Stimulated activated CD8-positive, alpha-beta memory T cell treated with anti-CD3 and anti-CD28 coated beads, Interleukin-4, amount 100 ng/mL, for 48 hours (primary cell): ENCODE results near the gene DNASE1L1.
"Not testable (repeated sequence)": the region's sequence is repeated elsewhere in the genome, so short reads cannot be mapped to it uniquely, and the experiment has no call there.

Experiments
- DNase-seq: peaks from one replicate; pipeline ENCODE4 v3.0.0-alpha.2; 2020

The DNASE1L1 gene

GRCh38 chrX:154403192-154403591, 5.9 kb downstream of the DNASE1L1 start:
- DNase-seq = no peak

DNA sequence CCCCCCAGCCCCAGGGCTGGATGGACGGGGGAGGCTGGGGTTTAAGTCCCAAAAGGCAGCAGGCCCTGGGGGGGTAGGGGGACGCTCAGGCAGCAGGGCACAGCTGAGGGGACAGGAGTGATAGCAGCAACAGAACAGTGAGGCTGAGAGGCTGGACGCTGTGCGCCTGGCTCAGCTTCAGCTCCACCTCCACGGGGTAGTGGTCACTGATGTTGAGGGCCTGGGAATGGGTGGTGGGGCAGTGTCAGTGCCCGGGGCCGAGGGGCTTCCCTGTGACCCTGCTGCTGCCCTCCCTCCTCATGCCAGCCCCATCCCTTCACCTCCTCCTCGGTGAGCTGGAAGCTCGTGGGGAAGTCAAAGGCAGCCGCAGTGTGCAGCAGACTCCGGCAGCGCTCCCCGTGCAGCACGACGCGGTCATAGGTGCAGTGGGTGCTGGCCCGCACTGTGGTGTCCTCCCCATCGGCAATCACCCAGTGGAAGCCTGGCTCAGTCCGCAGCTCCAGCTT, 6.4 kb downstream of the DNASE1L1 start:
- no peak for DNase-seq

- DNase-seq = no peak
These were observed 7.0 kb downstream of the DNASE1L1 start for GRCh38 chrX:154401918-154402621.

DNA sequence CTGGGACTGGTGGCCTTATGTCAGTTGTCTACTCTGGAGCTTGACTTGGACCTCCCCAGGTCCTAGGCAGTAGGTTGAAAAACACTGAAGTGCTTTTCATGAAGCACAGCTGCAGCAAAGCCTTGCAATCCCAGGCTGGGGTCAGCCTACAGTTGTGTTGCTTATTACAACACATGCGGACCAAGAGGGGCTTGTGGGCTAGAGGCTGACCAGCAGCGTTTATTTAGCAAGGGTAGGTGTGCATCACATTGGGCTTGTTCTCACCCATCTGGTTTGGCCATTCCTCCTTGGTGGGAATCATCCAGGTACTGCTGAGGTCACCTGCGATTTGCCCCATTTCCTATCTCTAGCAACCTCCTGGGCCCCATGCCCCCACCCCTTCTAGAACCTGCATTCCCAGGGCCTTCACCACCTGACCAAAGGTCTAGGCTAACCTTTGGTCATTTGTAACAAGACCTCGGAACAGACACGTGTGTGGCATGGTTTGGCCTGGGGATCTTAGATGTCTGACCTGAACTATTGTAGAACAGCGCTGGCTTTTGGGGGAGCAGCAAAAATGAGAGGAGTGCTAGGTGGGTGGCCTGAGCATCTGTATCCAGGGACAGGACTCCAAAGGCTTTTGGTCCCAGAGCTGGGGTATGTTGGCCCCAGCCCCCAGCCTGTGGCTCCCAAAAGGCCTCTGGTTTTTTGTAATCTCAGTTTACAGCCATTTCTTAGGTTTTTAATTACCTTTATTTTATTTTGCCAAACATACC, 7.8 kb downstream of the DNASE1L1 start:
- peak; percentile 59 for DNase-seq

DNA sequence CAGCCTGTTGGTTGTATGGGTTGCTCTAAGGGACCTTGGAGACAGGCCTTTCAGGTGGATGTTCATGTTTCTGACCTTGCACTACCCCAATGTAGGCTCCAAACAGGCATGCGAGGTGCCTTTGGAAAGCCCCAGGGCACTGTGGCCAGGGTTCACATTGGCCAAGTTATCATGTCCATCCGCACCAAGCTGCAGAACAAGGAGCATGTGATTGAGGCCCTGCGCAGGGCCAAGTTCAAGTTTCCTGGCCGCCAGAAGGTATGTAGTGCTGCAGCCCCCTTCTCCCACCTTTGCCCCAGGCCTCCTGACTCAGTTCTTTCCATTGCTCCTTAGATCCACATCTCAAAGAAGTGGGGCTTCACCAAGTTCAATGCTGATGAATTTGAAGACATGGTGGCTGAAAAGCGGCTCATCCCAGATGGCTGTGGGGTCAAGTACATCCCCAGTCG, 8.7 kb downstream of the DNASE1L1 start:
- not testable (repeated sequence) for DNase-seq

GRCh38 chrX:154399527-154400368, 9.3 kb downstream of the DNASE1L1 start:
- DNase-seq = peak; percentile 43

DNA sequence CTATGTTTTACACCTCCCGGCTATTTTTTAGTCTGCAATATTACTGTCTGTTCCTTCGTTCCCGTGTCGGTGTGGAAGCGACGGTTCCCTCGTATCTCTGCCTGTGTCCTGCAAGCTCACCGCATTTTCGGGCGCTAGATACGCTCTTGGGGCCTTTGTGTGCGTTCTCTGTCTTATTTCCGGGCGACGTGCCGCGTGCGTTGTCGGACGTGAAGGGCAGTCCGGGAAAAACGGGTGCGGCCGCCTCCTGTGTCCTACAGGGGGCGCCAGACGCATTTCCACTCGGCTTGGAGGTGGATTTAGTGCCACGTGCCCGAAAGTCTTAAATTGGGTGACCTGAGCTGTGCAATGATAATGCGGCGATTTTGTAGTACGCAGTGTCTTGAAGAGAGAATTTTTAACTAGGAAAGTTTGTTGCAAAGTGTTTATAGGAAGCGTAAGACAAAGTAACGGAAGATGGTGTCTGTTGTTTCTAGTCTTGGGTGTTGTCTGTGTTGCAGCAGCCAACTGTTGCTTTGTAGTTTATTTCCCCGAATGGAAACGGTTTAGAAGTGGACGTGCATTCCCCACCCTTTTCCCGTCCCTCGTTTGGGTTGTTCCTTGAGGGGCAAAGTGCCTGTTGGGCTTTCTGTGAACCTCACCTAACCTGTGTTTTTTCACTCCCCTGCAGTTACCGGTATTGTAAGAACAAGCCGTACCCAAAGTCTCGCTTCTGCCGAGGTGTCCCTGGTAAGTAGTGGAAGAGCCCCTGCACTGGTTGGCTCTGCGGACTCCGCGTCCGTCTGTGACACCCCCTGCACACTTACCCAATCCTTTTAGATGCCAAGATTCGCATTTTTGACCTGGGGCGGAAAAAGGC, 10.2 kb downstream of the DNASE1L1 start:
- DNase-seq = peak; percentile 81

- peak; percentile 89 for DNase-seq
These were observed 11.0 kb downstream of the DNASE1L1 start, which contains the start of gene RPL10 for GRCh38 chrX:154397888-154398667. Gene RPL10, plus strand, starts transcription at chrX:154398377. Its CDS starts 143 bp downstream, at chrX:154398520.

GRCh38 chrX:154396973-154397887, 11.8 kb downstream of the DNASE1L1 start:
- DNase-seq = peak; percentile 78

DNA sequence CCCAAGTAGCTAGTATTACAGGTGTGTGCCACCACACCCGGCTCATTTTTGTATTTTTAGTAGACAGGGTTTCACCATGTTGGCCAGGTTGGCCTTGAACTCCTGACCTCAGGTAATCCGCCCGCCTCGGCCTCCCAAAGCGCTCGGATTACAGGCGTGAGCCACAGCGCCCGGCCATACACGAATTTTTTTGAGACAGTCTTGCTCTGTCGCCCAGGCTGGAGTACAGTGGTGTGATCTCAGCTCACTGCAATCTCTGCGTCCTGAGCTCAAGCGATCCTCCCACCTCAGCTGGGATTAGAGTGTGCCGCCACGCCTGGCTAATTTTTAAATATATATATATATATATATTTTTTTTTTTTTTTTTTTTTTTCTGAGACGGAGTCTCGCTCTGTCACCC, 12.7 kb downstream of the DNASE1L1 start:
- DNase-seq = not testable (repeated sequence)

DNA sequence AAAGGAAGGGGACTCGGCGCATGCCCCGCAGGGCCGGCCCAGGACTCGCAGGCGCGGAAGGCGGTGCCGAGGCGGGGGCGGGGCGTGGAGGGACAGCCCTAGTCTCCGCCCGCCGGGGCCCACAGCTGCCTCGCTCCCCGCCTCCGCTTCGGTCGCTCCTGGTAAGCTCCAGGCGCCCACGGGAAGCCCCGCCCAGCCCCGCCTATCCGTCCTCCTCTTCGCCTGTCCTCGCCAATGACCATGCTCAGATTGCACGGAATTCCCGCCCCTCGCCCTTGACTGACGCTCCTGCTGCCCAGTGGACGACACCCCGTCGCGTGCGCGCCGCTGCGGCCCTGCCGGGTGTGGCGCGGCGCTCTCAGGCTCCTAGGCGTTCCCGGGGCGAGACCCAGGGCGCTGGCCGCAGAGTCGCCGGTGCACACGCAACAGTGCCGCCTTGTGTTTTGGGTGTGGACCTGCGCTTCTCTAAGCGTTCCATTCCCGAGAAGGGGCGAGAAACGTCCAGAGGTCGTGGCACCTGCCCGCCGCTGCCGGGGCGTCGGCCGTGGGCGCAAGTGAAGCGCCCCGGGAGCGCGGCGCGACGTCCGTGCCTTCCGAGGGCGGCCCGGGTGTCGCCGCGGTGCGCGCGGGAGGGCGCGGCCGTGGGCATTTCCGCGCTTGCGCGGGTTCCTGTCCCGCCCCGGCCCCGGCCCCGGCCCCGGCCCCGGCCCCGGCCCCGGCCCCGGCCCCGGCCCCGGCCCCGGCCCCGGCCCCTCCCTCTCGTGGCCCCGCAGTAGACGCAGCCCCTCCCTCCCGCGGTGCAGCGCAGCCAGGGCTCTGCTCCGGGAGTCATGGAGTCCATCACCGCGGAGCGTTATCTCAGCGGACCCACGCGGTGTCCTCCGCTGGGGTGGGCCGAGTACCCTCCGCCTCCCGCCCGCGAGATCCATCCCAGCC, 19.0 kb downstream of the DNASE1L1 start:
- not testable (repeated sequence) for DNase-seq

DNA sequence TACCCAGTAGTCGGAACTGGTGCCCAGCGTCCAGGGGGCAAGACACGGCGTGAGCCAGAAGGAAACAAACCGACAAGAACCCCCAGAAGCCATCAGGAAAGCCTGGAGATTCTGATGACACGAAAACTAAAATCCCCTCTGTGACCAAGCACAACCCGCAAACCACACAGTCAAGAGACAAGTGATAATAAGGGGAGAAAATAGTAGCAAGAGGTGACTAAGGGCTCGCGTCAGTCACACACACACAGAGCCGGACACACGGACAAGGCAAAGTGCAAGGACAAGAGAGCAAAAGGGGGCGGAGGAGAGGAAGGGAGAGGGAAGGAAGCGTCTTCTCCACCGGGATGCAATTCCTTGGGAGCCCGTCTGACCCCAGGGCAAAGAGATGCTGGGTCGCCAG, 20.4 kb downstream of the DNASE1L1 start:
- DNase-seq = not testable (repeated sequence)

GRCh38 chrX:154388094-154388493, 21.0 kb downstream of the DNASE1L1 start:
- not testable (repeated sequence) for DNase-seq

- no peak for DNase-seq
These were observed 24.7 kb downstream of the DNASE1L1 start for GRCh38 chrX:154384284-154384892.

- no peak for DNase-seq
These were observed 25.4 kb downstream of the DNASE1L1 start for GRCh38 chrX:154383359-154384283.

GRCh38 chrX:154382483-154383069, 26.5 kb downstream of the DNASE1L1 start:
- DNase-seq = no peak

DNA sequence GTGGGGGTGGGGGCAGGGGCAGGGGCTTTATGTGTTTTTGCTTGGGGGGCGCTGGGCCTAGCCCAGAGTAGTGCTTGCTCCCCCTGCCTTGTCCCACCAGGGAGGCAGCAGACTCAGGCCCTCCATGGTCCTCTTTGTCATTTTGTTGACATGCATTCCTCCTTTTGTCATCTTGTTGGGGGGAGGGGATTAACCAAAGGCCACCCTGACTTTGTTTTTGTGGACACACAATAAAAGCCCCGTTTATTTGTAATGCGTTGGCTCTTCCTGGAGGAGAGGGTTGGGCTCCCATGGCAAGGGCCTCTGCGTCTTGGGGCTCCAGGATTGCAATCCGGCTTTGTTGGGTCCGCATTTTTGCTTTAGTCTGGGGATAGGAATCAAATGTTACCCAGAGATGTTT, 27.8 kb downstream of the DNASE1L1 start:
- no peak for DNase-seq
